SK-N-SH treated with all-trans-retinoic acid at 6 μM for 48 hours (cell line): ENCODE data around the gene HLA-DMA.

Experiments
- ATAC-seq: fragments of 200-7000 bp; cut with Tn5 transposase; 3 replicates; pipeline ENCODE4 v1.9.1; 2020; ENCODE audit warnings: mild to moderate bottlenecking, moderate library complexity
- ARNTL ChIP-seq: fragments of 450-650 bp; formaldehyde crosslinking; IDR thresholded peaks from 2 replicates; pipeline ENCODE4 v1.5.0; 2020; ENCODE audit warnings: low read depth, mild to moderate bottlenecking, moderate library complexity, borderline replicate concordance
- BACH2 ChIP-seq: fragments of 250-450 bp; sonication (Bioruptor Pico); IDR thresholded peaks from 2 replicates; pipeline ENCODE4 v1.9.0; 2021; ENCODE audit warnings: mild to moderate bottlenecking, borderline replicate concordance
- CREB5 ChIP-seq: fragments of 250-450 bp; sonication (Bioruptor Pico); IDR thresholded peaks from 2 replicates; pipeline ENCODE4 v1.5.1; 2020; ENCODE audit warnings: low read depth, mild to moderate bottlenecking, moderate library complexity
- CSDC2 ChIP-seq: fragments of 250-450 bp; sonication (Bioruptor Pico); IDR thresholded peaks from 2 replicates; pipeline ENCODE4 v1.5.0; 2020; ENCODE audit warnings: mild to moderate bottlenecking, moderate library complexity
- CSRNP3 ChIP-seq: fragments of 250-450 bp; sonication (Bioruptor Pico); IDR thresholded peaks from 2 replicates; pipeline ENCODE4 v1.5.1; 2021; ENCODE audit warnings: mild to moderate bottlenecking, moderate library complexity
- ESRRG ChIP-seq: fragments of 250-450 bp; sonication (Bioruptor Pico); IDR thresholded peaks from 2 replicates; pipeline ENCODE4 v1.6.1; 2021; ENCODE audit warnings: mild to moderate bottlenecking
- GLIS3 ChIP-seq: fragments of 250-450 bp; sonication (Bioruptor Pico); IDR thresholded peaks from 2 replicates; pipeline ENCODE4 v1.5.0; 2020; ENCODE audit warnings: mild to moderate bottlenecking, moderate library complexity
- ISL1 ChIP-seq: fragments of 250-450 bp; sonication (Bioruptor Pico); IDR thresholded peaks from 2 replicates; pipeline ENCODE4 v2.1.2; 2022; ENCODE audit warnings: mild to moderate bottlenecking, moderate library complexity
- OSR1 ChIP-seq: fragments of 250-450 bp; sonication (Bioruptor Pico); IDR thresholded peaks from 2 replicates; pipeline ENCODE4 v1.8.0; 2022; ENCODE audit warnings: moderate library complexity, mild to moderate bottlenecking, inconsistent platforms
- PATZ1 ChIP-seq: fragments of 250-450 bp; sonication (Bioruptor Pico); IDR thresholded peaks from 2 replicates; pipeline ENCODE4 v1.8.0; 2020; ENCODE audit warnings: mild to moderate bottlenecking, moderate library complexity, borderline replicate concordance
- PPARA ChIP-seq: fragments of 250-450 bp; sonication (Bioruptor Pico); IDR thresholded peaks from 2 replicates; pipeline ENCODE4 v1.5.0; 2020; ENCODE audit warnings: mild to moderate bottlenecking, borderline replicate concordance
- SNAI2 ChIP-seq: fragments of 250-450 bp; sonication (Bioruptor Pico); IDR thresholded peaks from 2 replicates; pipeline ENCODE4 v1.5.0; 2020; ENCODE audit warnings: mild to moderate bottlenecking, moderate library complexity
- TCF4 ChIP-seq: fragments of 250-450 bp; sonication (Bioruptor Pico); IDR thresholded peaks from 2 replicates; pipeline ENCODE4 v1.8.0; 2021; ENCODE audit warnings: mild to moderate bottlenecking, moderate library complexity, borderline replicate concordance
- TOX ChIP-seq: fragments of 250-450 bp; sonication (Bioruptor Pico); IDR thresholded peaks from 2 replicates; pipeline ENCODE4 v1.8.0; 2021; ENCODE audit warnings: mild to moderate bottlenecking, moderate library complexity, borderline replicate concordance
- TSHZ2 ChIP-seq: fragments of 250-450 bp; sonication (Bioruptor Pico); IDR thresholded peaks from 2 replicates; pipeline ENCODE4 v1.5.0; 2020; ENCODE audit warnings: mild to moderate bottlenecking, moderate library complexity
- ZC3H10 ChIP-seq: fragments of 250-450 bp; sonication (Bioruptor Pico); IDR thresholded peaks from 2 replicates; pipeline ENCODE4 v1.5.1; 2021; ENCODE audit warnings: mild to moderate bottlenecking, moderate library complexity
- ZFP3 ChIP-seq: fragments of 250-450 bp; sonication (Bioruptor Pico); IDR thresholded peaks from 2 replicates; pipeline ENCODE4 v1.5.0; 2020; ENCODE audit warnings: mild to moderate bottlenecking, moderate library complexity
- ZFP30 ChIP-seq: fragments of 450-650 bp; formaldehyde crosslinking; IDR thresholded peaks from 2 replicates; pipeline ENCODE4 v1.5.0; 2022; ENCODE audit warnings: mild to moderate bottlenecking, moderate library complexity
- ZNF565 ChIP-seq: fragments of 450-650 bp; formaldehyde crosslinking; conservative IDR thresholded peaks from 2 replicates; pipeline ENCODE4 v1.5.0; 2020; ENCODE audit warnings: low read depth, mild to moderate bottlenecking, moderate library complexity
- ZNF70 ChIP-seq: fragments of 450-650 bp; formaldehyde crosslinking; IDR thresholded peaks from 2 replicates; pipeline ENCODE4 v1.5.0; 2020; ENCODE audit warnings: mild to moderate bottlenecking, moderate library complexity
- ZNF8 ChIP-seq: fragments of 450-650 bp; formaldehyde crosslinking; IDR thresholded peaks from 2 replicates; pipeline ENCODE4 v1.5.0; 2020; ENCODE audit warnings: mild to moderate bottlenecking, moderate library complexity

Gene HLA-DMA

GRCh38 chr6:32945953-32946352 lies 6.9 kb downstream of the HLA-DMA start:
- TF ChIP-seq GLIS3, result no peak
- no peak for TF ChIP-seq TSHZ2 (CRISPR knock-in tag)
- no peak for TF ChIP-seq CSRNP3 (CRISPR knock-in tag)
- TF ChIP-seq ZFP30, result no peak
- TF ChIP-seq OSR1 (CRISPR knock-in tag), result no peak
- no peak for TF ChIP-seq PATZ1 (CRISPR knock-in tag)
- no peak for TF ChIP-seq BACH2 (CRISPR knock-in tag)
- no peak for TF ChIP-seq TCF4 (CRISPR knock-in tag)
- no peak for TF ChIP-seq ZNF565 (CRISPR knock-in tag)
- no peak for TF ChIP-seq ZNF8
- TF ChIP-seq PPARA, result no peak
- no peak for TF ChIP-seq CREB5 (CRISPR knock-in tag)
- TF ChIP-seq ZNF70 (CRISPR knock-in tag), result no peak
- TF ChIP-seq ESRRG (CRISPR knock-in tag), result no peak
- no peak for TF ChIP-seq TOX
- no peak for TF ChIP-seq CSDC2 (CRISPR knock-in tag)
- TF ChIP-seq ZC3H10 (CRISPR knock-in tag), result no peak
- TF ChIP-seq ARNTL (CRISPR knock-in tag), result no peak
- TF ChIP-seq ISL1, result no peak
- no peak for ATAC-seq

GRCh38 chr6:32945108-32945760 lies 7.7 kb downstream of the HLA-DMA start:
- no peak for ATAC-seq
- TF ChIP-seq CREB5 (CRISPR knock-in tag) (no peak), SNAI2 (no peak), BACH2 (CRISPR knock-in tag) (no peak), ZNF8 (no peak), ARNTL (CRISPR knock-in tag) (no peak), ZNF565 (CRISPR knock-in tag) (no peak), ZFP30 (no peak), TSHZ2 (CRISPR knock-in tag) (no peak), ISL1 (no peak), CSDC2 (CRISPR knock-in tag) (no peak), ESRRG (CRISPR knock-in tag) (no peak), PATZ1 (CRISPR knock-in tag) (no peak), OSR1 (CRISPR knock-in tag) (no peak), TOX (no peak), PPARA (no peak), GLIS3 (no peak), ZFP3 (no peak), ZC3H10 (CRISPR knock-in tag) (no peak)
